ENCODE data around the gene RND2. TPM values are rescaled to one million over a fixed set of nuclear protein-coding genes. Genes with fewer than 3 reads are reported as not detected.

Gene RND2
- total and polyA plus RNA-seq, 2 donors (not counting 1 experiment from before 2014, with no cell fraction given) = 0.24 to 0.44 TPM

DNA sequence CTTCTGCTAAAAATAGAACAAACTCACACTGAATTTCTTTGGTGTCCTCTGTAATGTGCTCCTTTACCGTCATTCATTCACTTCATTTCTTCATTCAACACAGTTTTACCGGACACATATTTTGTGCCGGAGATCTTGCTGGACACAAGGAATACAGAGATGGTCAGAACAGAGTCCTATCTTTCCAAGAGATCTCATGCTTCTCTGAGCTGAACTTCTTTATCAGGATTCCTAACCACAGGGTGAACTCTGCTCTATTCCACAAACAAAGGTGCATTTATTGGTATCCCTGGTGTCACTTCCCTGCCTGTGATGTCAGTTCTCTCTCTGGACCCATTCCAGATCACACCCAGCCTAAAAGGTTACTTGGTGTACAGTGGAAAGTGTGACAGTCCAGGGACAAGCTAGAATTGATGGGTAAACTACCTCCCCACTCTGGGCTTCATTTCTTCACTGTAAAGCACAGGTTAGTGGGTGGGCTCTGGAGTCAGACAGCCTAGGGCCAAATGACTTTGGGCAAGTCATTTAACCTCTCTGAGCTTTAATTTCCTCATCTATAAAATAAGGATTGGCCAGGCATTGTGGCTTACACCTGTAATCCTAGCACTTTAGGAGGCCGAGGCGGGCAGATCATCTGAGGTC, 14.2 kb upstream of the RND2 start:
- no peak overlapping the region for H3K9ac ChIP-seq (ENCODE audit: low read length)
- no peaks in the 10 kb centered on the region for H3K9me3 Mint-ChIP-seq (ENCODE audit: insufficient read depth)
- ATAC-seq (ENCODE audit: low read depth) = no peak
- H3K27me3 Mint-ChIP-seq = no peaks in the 10 kb centered on the region
- no peak overlapping the region for H3K4me3 ChIP-seq (ENCODE audit: control extremely low read depth in 1 of 5, extremely low read depth in 1 of 5, insufficient read depth in 1 of 5, low read depth in 2 of 5, low read length in 4 of 5)
- WGBS (ENCODE audit: insufficient coverage) = 93% methylated on average over 3 of the region's 5 CpGs
- H3K36me3 ChIP-seq (replicated peaks in 1 of 2; ENCODE audit: control extremely low read depth in 1 of 2, control insufficient read depth in 1 of 2, extremely low read depth in 1 of 2, insufficient read depth in 2 of 2, low read length in 1 of 2) = peaks cover 0 to 26% of the 10 kb centered on the region in 2 experiments
- ChIA-PET POLR2A (no interaction called here), CTCF (interaction anchor here (1.0 to 1.1 kb wide), 3 partner anchors 12 to 329 kb away, joined by 3 read pairs; partner anchors contain the start of gene RPL27)
- H3K4me1 Mint-ChIP-seq = peaks cover 16% of the 10 kb centered on the region
- no peak overlapping the region for H2AFZ ChIP-seq (ENCODE audit: insufficient read depth, low read depth, low read length, poor library complexity, severe bottlenecking)
- H4K20me1 ChIP-seq (ENCODE audit: control insufficient read depth, insufficient read depth, low read length, poor library complexity, severe bottlenecking) = no peaks in the 10 kb centered on the region
- H3K4me1 ChIP-seq (ENCODE audit: control insufficient read depth in 2 of 2, insufficient read depth in 2 of 2, low read length in 2 of 2) = peaks cover 8 to 13% of the 10 kb centered on the region in 2 donors
- no peaks in the 10 kb centered on the region for H3K9me3 ChIP-seq (ENCODE audit: control extremely low read depth in 1 of 3, control insufficient read depth in 2 of 3, insufficient read depth in 1 of 3, low read length in 2 of 3)
- intact Hi-C loops (cut with micrococcal nuclease) = no loop called here
- H3K79me2 ChIP-seq (ENCODE audit: control insufficient read depth, insufficient read depth, low read length) = peaks cover 37% of the 10 kb centered on the region
- no peak overlapping the region for H3K27ac ChIP-seq (ENCODE audit: low read length in 2 of 2)
- no peaks in the 10 kb centered on the region for H3K27me3 ChIP-seq (replicated peaks in 1 of 4; ENCODE audit: control extremely low read depth in 1 of 4, control insufficient read depth in 3 of 4, insufficient read depth in 4 of 4, low read length in 3 of 4)
- no peak overlapping the region for H3K27ac Mint-ChIP-seq
- TF ChIP-seq EZH2 (IDR thresholded peaks at IDR 0.05; ENCODE audit: borderline replicate concordance, insufficient read depth, low read depth, low read length, poor library complexity, severe bottlenecking) = no peak
- TF ChIP-seq, protein P1, sequence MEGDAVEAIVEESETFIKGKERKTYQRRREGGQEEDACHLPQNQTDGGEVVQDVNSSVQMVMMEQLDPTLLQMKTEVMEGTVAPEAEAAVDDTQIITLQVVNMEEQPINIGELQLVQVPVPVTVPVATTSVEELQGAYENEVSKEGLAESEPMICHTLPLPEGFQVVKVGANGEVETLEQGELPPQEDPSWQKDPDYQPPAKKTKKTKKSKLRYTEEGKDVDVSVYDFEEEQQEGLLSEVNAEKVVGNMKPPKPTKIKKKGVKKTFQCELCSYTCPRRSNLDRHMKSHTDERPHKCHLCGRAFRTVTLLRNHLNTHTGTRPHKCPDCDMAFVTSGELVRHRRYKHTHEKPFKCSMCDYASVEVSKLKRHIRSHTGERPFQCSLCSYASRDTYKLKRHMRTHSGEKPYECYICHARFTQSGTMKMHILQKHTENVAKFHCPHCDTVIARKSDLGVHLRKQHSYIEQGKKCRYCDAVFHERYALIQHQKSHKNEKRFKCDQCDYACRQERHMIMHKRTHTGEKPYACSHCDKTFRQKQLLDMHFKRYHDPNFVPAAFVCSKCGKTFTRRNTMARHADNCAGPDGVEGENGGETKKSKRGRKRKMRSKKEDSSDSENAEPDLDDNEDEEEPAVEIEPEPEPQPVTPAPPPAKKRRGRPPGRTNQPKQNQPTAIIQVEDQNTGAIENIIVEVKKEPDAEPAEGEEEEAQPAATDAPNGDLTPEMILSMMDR (IDR thresholded peaks at IDR 0.05) = no peak
- H3K4me3 Mint-ChIP-seq = no peak overlapping the region
- no peak overlapping the region for H3K4me2 ChIP-seq (replicated peaks; ENCODE audit: low read depth, low read length, poor library complexity, severe bottlenecking)
- DNase-seq = no peak

DNA sequence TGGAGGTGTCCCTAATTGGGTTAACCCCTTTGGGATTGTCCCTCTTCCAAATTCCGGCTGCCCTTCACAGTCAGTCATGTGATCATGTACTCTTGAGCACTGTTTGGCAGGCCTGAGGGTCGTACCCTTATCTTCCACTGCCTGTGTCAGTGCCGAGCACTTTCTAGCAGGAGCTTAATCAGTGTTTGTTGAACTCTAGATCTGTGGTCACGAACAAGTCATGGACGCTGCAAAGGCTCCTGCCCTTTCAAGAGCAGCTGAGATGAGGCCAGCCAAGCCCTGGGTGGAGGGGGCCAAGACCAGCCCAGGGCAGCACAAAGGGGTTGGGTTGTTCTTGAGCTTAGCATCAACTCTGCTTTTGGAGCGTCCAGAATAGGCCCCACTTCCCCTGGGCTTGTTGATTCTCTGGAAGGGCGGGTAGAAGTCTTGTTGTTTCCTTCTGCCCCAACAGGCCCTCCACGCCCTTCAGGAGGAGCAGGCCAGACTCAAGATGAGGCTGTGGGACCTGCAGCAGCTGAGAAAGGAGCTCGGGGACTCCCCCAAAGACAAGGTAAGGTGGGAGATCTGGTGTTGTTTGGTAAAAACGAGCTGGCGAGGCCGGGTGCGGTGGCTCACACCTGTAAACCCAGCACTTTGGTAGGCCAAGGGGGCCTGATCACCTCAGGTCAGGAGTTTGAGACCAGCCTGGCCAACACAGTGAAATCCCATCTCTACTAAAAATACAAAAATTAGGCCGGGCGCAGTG, 13.1 kb upstream of the RND2 start:
- Histone ChIP-seq H3K27me3 (replicated peaks in 1 of 4; ENCODE audit: control extremely low read depth in 1 of 4, control insufficient read depth in 3 of 4, insufficient read depth in 4 of 4, low read length in 3 of 4) (no peaks in the 10 kb centered on the region), H3K9ac (ENCODE audit: low read length) (no peak overlapping the region), H3K79me2 (ENCODE audit: control insufficient read depth, insufficient read depth, low read length) (peaks cover 34% of the 10 kb centered on the region), H3K27ac (ENCODE audit: low read length in 2 of 2) (no peak overlapping the region), H3K9me3 (ENCODE audit: control extremely low read depth in 1 of 3, control insufficient read depth in 2 of 3, insufficient read depth in 1 of 3, low read length in 2 of 3) (no peaks in the 10 kb centered on the region), H3K4me2 (replicated peaks; ENCODE audit: low read depth, low read length, poor library complexity, severe bottlenecking) (no peak overlapping the region), H3K36me3 (replicated peaks in 1 of 2; ENCODE audit: control extremely low read depth in 1 of 2, control insufficient read depth in 1 of 2, extremely low read depth in 1 of 2, insufficient read depth in 2 of 2, low read length in 1 of 2) (peaks cover 0 to 26% of the 10 kb centered on the region in 2 experiments), H3K4me3 (ENCODE audit: control extremely low read depth in 1 of 5, extremely low read depth in 1 of 5, insufficient read depth in 1 of 5, low read depth in 2 of 5, low read length in 4 of 5) (no peak overlapping the region), H3K4me1 (ENCODE audit: control insufficient read depth in 2 of 2, insufficient read depth in 2 of 2, low read length in 2 of 2) (peaks cover 3 to 7% of the 10 kb centered on the region in 2 donors), H2AFZ (ENCODE audit: insufficient read depth, low read depth, low read length, poor library complexity, severe bottlenecking) (no peak overlapping the region), H4K20me1 (ENCODE audit: control insufficient read depth, insufficient read depth, low read length, poor library complexity, severe bottlenecking) (no peaks in the 10 kb centered on the region)
- DNase-seq (no peak), ATAC-seq (ENCODE audit: low read depth) (no peak)
- no peak for TF ChIP-seq EZH2 (IDR thresholded peaks at IDR 0.05; ENCODE audit: borderline replicate concordance, insufficient read depth, low read depth, low read length, poor library complexity, severe bottlenecking)
- TF ChIP-seq, protein P1 (IDR thresholded peaks at IDR 0.05) = no peak
- Mint-ChIP-seq H3K4me3 (no peak overlapping the region), H3K27ac (no peak overlapping the region), H3K9me3 (ENCODE audit: insufficient read depth) (no peaks in the 10 kb centered on the region), H3K4me1 (peaks cover 9% of the 10 kb centered on the region), H3K27me3 (no peaks in the 10 kb centered on the region)
- ChIA-PET CTCF (interaction anchor here (0.8 to 1.3 kb wide), 3 partner anchors 10 to 327 kb away, joined by 3 read pairs; no protein-coding TSS in a partner anchor), POLR2A (no interaction called here)
- intact Hi-C loops (cut with micrococcal nuclease) = no loop called here
- 100% methylated on average over 11 of the region's 15 CpGs for WGBS (ENCODE audit: insufficient coverage)

All from B cell (primary cell).